COR-L47 (cell line): ENCODE data around the gene TSR1.

Experiments used
- DNase-seq: peaks from one replicate; lab custom pipeline; 2025; lab: John Stamatoyannopoulos, UW

Gene TSR1

DNA sequence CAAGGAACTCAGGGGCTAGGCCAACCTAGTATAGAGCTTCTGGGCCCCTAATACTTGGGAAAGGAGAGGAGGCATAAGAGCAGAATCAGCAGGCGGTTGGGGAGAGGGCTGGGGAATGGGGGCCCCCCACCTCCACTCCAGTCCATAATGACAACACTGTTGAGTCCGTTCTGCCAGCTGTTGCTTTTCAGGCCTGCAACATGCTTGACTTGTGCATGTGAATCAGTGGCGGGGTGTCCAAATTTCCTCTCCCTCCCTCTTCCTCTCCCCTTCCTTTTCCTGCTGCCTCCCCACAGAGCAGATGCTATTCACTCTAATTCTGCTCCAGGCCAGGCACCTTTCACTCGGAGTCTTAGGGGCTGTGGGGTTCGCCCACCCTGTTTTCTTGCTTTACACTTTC, 32.8 kb upstream of the TSR1 start:
- DNase-seq = no peak

DNA sequence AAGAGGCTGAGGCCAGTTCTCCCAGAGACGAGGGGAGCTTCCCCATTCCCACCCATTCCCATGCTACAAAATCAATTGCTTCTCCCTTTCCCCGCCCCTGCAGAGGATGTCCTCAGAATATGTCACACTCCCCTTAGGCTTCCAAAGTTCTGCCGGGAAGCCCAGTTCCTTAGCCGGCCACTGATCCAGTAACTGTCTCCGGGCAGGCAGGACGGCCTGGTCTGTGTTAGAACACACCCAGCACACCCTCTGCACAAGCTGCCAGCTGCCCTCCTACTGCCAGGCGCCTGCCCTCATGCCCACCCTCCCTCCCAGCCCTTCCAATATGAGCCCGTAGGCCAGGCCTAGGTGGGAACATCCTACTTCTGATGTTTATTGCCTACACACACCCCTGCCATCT, 32.1 kb upstream of the TSR1 start:
- no peak for DNase-seq

DNA sequence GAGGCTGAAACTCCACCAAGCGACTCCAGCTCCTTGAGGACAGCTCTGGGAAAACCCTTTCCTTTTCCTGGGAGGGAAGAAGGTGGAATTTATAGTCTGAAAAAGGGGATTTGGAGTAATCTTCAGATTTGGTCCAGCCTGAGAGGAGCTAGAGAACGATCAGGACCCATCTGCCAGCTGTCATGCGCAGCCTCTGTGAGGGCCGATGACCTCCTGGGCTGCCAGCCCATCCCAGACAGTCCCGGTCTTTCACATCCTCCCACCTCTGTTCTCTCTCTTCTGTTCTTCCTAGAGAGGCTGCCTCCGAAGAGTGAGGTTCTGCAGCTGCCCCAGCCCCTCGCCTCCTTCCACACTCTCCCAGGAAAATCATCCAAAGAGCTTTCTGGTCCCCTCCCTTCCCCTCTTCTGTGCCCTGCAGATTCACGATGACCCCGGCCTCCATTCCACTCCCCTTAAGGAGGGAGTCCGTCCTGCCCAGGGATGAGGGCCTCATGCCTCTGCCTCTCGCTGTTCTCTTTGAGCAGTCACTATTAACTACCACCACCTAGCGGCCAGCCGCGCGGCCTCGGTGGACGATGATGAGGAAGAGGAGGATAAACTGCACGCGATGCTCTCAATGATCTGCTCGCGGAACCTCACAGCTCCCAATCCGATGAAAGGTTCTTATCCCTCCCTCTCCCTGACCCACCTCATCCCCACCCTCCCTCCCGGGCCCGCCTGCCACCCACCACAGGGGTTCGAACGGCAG, 30.7 kb upstream of the TSR1 start:
- no peak for DNase-seq

DNA sequence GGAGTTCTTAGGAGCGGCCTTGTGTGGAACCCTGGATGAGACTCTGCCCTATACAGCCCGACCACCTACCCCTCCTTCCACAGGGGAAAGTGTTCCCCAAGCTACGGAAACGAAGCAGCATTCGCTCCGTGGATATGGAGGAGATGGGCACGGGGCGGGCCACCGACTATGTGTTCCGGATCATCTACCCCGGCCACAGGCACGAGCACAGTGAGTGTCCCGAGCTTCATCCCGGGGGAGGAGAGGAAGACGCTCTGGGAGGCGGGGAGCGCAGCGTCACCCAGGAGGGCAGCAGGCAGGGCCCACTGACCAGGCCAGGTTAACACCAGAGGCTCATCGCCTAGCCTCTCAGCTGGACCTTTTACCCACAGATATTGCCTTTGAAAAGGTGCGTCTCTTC, 28.9 kb upstream of the TSR1 start:
- DNase-seq = no peak

DNA sequence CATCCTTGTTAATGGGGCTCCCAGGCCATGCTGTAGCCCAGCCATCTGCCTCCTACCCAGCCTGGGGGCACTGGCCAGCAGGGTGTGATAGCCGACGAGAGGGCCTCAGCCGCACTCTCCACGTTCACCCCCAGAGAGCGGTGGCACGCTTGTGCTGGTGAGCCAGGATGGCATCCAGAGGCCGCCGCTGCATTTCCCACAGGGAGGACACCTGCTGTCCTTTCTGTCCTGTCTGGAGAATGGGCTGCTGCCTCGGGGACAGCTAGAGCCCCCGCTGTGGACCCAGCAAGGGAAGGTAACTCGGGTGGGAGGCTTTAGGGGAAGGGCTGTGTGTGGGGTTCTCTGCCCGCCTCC, 28.5 kb upstream of the TSR1 start:
- no peak for DNase-seq

DNA sequence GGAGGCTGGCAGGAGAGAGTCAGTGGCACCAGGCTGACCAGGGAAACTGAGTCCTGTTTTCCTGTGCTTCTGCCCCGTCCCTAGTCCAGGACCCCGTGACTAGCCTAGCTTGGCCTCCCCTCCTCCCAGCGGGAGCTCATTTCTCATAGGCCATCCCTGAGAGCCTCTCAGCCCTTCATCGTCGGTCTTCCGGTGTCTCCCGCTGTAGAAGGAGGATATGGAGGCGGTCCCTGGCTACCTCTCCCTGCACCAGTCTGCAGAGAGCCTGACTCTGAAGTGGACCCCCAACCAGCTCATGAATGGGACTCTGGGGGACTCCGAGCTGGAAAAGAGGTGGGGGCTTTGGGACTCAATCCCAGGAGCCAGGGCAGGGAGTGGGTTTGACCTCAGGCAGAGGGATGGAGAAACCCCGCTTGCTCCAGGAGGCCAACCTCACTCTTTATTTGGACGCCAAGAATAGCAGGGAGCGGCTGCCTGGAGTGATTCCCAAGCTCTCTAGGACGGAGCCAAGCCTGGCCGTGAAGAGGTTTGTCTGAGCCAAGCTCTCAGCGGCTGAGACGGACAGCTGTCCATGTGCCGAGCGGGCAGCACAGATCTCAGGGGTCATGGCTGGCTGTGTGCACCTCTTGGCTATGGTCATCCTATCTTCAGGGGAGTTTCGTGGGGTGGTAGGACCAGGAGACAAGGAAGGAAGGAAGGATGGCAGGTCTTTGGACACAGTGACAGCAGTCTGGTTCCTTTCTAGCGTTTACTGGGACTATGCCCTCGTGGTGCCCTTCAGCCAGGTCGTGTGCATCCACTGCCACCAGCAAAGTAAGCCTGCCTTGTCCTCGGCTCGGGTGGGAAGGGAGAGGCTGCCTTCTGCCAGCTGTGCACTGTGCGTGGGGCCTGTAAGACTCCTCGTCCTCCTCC, 27.9 kb upstream of the TSR1 start:
- DNase-seq = no peak

DNA sequence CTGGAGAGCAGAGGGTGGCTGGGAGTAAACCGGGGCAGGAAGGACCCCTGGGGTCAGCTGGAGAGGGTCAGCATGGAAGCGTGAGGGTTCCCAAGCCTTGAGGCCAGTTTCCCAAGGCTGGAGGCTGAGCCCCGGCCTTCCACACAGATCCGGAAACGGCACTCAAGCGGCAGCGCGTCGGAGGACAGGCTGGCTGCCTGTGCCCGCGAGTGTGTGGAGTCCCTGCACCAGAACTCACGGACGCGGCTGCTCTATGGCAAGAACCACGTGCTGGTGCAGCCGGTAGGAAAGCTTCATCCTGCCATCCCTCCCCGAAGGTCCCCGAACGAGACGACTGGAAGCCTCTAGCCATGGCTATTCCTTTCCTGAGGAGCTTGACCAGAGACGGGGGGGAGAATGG, 27.1 kb upstream of the TSR1 start:
- DNase-seq = no peak

DNA sequence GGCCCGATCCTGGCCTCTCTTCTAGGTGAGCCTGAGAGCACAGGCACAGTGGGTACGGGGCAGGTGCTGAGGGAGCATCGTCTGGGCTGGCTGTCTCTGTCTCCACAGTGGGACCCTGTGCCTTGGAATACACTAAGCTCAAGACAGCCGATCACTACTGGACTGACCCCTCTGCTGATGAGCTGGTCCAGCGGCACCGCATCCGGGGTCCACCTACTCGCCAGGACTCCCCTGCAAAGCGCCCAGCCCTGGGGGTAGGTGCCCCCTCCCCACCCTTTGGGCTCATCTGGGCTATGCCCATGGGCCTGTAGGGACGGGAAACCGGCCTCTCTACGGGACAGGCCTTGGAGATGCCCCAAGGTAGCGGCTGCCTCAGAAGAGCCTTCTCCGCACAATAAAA, 26.6 kb upstream of the TSR1 start:
- no peak for DNase-seq

DNA sequence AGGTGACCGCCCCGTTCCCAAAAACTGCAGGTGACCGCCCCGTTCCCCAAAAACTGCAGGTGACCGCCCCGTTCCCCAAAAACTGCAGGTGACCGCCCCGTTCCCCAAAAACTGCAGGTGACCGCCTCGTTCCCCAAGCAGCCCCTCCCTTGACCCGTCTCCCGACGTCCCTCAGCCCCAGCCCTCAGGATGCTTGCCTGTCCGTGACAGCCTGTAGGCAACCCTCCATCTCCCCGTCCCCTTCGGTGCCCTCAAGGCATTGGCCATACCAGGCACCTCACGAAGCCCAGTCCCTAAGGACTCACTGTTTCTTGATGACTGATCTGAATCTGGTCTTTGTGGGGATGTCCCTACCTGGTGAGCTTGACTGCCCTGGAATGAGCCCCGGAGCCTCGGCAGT, 26.2 kb upstream of the TSR1 start:
- DNase-seq = no peak

DNA sequence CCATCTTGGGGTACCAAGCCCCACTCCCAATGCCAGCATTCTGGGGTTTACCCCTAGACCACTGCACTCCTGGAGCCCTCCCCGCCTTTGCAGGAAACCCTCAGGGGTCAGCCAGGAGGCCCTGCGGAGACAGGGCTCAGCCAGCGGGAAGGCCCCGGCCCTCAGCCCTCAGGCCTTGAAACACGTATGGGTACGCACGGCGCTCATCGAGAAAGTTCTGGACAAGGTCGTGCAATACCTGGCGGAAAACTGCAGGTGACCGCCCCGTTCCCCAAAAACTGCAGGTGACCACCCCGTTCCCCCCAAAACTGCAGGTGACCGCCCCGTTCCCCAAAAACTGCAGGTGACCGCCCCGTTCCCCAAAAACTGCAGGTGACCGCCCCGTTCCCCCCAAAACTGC, 25.8 kb upstream of the TSR1 start:
- no peak for DNase-seq

DNA sequence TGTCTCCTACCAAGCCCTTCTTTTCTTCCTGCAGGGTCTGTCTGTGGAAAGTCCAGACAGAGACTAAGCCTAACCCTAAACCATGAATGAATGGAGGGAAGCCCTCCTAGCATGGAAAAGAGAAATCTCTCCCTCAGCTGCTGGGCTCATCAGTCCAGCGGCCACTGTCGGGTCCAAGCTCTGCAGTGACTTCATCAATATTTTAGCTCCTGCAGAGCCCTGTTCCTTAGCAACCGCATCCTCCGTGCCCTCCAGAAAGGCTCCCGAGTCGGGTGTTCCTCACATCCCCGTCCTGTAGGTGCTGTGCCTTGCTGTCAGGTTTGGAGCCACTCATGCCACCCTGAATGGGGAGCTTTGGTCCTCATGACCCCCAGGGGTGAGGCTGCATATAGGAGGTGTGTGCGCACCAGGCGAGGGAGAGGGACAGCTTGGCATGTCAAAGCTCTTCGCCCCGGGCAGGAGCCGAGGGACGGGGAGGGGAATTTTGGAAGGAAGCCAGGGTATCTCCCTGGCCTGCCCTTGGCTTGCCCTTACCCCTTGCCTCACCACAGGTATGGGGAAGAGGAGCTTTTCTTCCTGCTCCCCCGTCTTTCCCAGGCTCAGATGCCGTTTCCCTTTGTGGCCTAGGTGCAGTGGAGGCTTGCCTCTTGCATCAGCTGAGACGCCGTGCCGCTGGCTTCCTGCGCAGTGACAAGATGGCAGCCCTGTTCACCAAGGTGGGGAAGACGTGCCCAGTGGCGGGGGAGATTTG, 24.9 kb upstream of the TSR1 start:
- no peak for DNase-seq

DNA sequence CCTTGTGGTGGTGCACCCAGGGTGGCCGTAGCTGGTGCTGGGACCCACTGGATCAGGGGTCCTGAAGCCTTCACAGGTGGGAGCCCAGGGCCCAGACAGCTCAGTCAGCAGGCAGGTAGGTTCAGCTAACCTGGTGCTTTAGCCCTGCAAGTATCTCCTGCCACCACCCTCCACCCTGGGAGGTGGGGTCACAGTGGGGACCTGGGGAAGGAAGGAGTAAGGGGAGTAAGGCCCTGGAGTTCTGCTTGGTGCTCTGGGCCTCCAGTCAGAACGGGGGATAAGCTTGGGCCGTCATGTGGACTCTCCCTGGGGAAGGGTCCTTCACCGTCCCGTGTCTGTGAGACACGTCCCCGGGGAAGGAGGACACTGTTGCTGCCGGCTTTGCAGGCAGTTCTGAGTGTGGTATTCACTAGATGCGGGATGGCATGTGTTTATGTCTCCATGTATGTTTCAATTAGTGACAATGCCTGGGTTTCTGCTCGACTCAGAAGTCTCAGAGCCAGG, 21.7 kb upstream of the TSR1 start:
- DNase-seq = no peak

DNA sequence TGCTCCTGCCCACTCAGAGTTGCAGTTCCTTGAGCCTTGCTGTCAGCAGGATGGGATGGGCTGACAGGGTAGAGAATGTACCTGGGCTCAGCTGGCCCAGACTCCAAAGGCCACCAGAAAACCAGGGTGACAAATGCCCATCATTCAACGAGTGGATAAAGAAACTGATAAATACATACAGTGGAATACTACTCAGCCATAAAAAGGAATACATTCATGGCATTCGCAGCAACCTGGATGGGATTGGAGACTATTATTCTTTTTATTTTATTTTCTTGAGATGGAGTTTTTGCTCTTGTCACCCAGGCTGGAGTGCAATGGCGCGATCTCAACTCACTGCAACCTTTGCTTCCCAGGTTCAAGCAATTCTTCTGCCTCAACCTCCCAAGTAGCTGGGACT, 21.0 kb upstream of the TSR1 start:
- no peak for DNase-seq

DNA sequence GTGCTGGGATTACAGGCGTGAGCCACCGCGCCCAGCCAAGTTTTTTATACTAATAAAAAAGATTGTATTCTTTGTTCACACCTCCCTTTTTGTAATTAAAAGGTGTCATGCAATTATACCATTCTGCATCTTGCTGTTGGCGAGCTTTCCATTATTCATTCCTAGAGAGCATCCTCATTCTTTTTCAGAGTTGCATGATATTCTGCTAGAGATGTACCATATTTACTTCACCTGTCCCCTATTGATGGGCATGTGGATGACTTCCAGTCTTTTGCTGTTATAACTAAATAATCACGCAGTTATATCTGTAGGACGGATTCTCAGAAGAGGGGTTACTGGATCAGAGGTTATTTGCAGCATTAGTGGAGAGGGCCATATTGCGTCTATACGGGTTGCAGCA, 18.1 kb upstream of the TSR1 start:
- no peak for DNase-seq

DNA sequence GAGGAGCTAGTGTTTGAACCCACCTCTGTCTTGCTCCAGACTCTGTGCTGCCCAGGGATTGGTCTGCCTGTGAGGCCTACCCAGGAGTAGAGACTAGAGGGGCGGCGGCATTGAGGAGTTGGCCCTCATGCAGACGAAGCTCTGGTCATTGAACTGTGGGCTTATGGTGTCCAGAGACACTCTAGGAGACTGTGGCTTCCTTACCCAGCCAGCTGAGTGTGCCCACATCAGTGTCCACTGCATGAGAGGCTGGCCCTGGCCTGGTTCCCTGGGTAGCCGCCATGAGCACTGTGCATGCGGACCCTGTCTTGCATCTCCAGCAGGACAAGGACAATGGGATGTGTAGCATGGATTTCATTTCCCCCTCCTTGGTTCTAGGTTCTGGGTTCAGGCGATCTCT, 15.0 kb upstream of the TSR1 start:
- DNase-seq = no peak

DNA sequence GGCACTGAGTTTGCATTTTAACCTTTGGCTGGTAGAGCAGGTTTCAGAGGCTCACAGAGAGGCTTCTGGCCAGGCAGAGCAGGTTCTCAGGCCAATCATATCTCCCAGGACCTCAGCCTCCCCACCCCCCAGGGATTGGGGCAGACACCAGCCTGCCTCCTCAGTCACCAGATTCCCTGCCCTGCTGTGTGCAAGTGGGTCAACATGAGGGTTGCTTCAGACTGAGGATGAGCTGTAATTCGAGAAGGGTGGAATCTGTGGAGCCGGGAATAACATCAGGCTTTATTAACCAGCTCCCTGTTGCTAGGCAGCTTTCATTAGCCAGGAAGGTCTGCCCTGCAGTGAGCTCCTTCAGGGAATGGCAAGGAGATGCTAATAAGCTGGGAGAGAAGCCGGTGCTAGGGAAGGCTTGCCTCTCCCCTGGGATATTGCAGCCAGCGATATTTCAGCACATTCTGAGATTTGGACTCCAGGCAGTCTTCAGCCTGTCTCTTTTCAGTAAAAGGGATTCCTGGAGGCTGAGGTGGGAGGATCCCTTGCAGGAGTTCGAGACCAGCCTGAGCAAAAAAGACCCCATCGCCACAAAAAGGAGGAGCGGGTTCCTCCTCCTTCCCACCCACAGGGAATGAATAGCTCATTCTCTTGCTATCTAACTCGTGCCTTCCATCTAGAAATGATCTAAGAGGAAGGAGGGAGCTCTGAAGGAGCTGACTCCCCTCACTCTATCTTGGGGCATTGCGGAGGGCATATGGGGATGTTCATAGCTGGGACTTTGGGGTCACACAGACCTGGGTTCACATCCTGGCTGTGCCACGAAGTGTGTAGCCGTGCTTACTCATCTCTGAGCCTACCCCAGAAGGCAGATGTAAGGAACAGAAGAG, 11.8 kb upstream of the TSR1 start:
- DNase-seq = peak; percentile 22

DNA sequence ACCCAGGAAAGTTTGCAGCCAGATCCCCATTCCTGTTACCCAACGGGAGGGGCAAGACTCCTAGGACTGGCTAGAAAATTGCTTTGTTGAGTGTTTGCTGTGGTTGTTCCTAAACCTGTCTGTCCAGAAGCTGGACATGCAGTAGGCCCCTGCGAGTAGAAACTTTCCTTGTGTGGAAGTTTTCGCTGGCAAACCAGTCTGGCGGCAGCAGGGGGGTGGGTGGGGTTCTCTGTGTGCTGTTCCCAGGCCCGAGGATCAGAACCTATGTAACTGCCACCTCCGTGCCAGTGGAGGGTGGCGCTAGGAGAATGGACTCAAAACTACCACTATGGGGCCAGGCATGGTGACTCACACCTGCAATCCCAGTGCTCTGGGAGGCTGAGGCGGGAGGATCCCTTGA, 10.2 kb upstream of the TSR1 start:
- no peak for DNase-seq

DNA sequence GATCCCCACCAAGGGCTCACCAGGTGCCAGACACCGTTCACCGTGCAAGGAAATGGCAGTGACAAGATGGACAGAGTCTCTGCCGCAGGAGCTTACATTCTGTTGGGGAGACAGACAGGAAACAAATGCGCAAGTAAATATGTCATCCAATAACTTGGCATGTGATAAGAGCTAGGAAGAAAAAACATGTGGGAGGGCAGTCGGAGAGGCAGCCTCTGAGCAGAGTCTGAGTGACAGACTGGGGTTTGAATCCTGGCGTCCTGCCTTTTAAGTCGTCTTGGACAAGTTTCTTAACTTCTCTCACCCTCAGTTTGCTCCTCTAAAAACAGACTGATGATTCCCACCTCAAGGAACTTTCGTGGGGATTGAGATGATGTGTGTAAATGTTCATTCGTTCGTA, 8.3 kb upstream of the TSR1 start:
- no peak for DNase-seq

DNA sequence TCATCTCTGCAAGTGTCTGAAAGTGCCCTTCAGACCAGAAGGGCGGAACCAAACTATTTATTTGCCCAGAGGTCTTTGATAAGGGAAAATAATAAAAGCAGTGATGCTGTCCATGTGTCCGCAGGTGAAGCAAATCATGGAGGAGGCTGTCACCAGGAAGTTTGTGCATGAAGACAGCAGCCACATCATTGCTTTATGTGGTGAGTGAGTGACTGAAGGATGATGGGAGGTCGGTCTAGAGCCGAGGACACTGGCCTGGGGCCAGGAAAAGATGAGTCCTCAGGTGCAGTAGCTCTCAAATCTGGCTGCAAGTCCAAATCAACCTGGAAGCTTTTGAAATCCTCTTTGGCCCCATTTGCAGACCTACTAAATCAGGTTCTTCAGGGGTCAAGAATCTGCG, 7.2 kb upstream of the TSR1 start:
- DNase-seq = no peak

DNA sequence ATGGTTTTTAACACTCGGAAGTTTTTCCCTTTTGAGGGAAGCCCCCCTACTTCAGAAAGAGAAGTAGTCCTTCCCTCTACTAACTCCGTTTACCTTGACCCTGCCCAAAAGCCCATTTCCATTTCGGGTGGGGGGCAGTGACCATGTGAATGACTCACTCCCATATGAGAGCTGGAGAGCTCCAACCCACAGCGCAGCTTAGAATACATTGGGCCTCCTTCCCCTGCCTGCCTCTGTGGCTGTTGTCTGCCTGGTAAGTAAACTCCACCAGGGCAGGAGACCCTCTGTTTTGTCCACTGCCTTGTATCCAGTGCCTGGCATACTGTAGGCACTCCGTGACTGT, 2.0 kb upstream of the TSR1 start:
- no peak for DNase-seq

DNA sequence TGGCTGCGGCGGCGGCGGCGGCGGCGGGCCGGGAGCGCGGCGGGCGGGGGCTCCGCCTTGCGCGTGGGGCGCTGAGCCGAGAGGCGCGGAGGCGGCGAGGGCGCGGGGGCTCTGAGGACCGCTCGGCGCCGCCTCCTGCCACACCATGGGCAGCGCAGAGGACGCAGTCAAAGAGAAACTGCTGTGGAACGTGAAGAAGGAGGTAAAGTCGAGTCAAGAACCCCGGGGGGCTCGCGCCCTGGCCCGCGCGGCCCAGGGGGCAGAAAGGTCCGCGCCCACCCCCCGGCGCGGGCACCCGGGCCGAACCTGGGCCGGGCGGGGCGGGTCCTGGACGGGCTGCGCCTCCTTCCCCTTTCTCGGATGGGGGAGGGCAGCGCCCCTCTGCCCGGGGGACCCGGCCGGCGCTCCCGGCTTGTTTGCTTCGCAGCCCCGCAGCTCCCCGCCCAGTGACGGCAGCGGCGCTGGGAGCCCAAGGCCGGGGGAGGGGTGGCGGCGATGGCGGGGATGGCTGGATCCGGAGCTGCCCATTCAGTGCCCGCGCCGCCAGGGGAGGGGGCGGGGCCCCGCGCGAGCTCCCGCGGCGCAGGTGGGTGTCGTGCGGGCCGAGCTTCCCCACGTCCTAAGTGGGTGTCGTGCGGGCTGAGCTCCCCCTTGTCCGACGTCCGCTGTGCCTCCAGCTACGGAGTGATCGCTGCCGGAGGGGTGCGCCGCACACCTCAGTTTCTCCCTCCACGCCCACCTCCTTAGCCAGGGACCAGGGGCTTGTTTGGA, 1.5 kb upstream of the TSR1 start:
- peak; percentile 9 for DNase-seq
